OCI-LY1 (cell line): Measurements from ENCODE around the gene LSM11.

Source experiments
- EZH2 ChIP-seq: fragments of 200-600 bp; sonication (generic), shearing (Covaris generic); IDR thresholded peaks from 2 replicates; pipeline ENCODE4 v1.8.0; 2017; ENCODE audit warnings: borderline replicate concordance, mixed run types, mild to moderate bottlenecking, antibody characterized with exemption, low read length, moderate library complexity, mixed read lengths
- TF ChIP-seq, protein P1 (sequence below): fragments of 200-600 bp; sonication (generic), shearing (Covaris generic); IDR thresholded peaks from 2 replicates; pipeline ENCODE4 v1.5.1; 2017; ENCODE audit warnings: mild to moderate bottlenecking, antibody characterized with exemption, low read length, moderate library complexity, mixed read lengths

DNA sequence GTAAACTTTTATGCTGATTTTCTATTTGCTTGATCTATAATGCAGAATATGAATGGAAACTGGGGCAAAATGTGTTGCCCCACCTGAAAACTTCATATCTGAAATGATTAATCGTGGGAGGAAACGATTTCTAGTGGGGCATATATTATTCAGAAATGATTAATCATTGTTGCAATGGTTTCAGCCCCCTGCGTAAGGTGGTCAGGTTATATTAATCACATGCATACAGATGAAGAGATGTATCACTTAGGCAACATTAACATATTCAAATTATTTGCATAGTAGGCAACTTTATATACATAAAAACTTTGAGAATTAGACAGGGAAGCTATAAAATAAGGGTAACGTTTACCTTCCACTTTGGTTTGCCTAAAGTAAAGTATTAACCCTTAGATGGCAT, 49.8 kb downstream of the LSM11 start:
- TF ChIP-seq, protein P1, sequence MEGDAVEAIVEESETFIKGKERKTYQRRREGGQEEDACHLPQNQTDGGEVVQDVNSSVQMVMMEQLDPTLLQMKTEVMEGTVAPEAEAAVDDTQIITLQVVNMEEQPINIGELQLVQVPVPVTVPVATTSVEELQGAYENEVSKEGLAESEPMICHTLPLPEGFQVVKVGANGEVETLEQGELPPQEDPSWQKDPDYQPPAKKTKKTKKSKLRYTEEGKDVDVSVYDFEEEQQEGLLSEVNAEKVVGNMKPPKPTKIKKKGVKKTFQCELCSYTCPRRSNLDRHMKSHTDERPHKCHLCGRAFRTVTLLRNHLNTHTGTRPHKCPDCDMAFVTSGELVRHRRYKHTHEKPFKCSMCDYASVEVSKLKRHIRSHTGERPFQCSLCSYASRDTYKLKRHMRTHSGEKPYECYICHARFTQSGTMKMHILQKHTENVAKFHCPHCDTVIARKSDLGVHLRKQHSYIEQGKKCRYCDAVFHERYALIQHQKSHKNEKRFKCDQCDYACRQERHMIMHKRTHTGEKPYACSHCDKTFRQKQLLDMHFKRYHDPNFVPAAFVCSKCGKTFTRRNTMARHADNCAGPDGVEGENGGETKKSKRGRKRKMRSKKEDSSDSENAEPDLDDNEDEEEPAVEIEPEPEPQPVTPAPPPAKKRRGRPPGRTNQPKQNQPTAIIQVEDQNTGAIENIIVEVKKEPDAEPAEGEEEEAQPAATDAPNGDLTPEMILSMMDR = no peak
- TF ChIP-seq EZH2 = no peak
